ENCODE measurements around the gene IPO11. TPM values are rescaled to one million over a fixed set of nuclear protein-coding genes. Genes with fewer than 3 reads are reported as not detected.

IPO11 gene
- total and polyA plus RNA-seq, 2 of the 13 experiments (the other 11 are each of a cell fraction or from before 2014, with no cell fraction given): 13.9 to 24.4 TPM

GRCh38 chr5:62403411-62404250, 8.9 kb upstream of the IPO11 start, which contains the start of gene DIMT1 (continued):
- TF ChIP-seq PAXIP1 (CRISPR knock-in tag; conservative IDR thresholded peaks at IDR 0.05): peak; percentile 42; the same call in 1 of the 2 replicates
- peak; percentile 56; the same call in 1 of the 2 replicates for TF ChIP-seq HMG20A (CRISPR knock-in tag; IDR thresholded peaks at IDR 0.05; ENCODE audit: borderline replicate concordance)
- TF ChIP-seq ZNF746 (CRISPR knock-in tag; IDR thresholded peaks at IDR 0.05): peak; percentile 96
- TF ChIP-seq MBNL3 (CRISPR knock-in tag; conservative IDR thresholded peaks at IDR 0.05): no peak
- TF ChIP-seq SNAPC2 (CRISPR knock-in tag; IDR thresholded peaks at IDR 0.05): peak; percentile 41; the same call in 1 of the 2 replicates
- TF ChIP-seq NR2F1 (CRISPR knock-in tag; IDR thresholded peaks at IDR 0.05): peak; percentile 38 to 50; a peak in 2 of 4 replicates
- TF ChIP-seq ZNF274 (CRISPR knock-in tag; IDR thresholded peaks at IDR 0.05): peak; percentile 59; the same call in 1 of the 2 replicates
- TF ChIP-seq GPBP1L1 (CRISPR knock-in tag; IDR thresholded peaks at IDR 0.05): no peak
- TF ChIP-seq MYC (CRISPR knock-in tag; IDR thresholded peaks at IDR 0.05; ENCODE audit: borderline replicate concordance): peak; percentile 99
- TF ChIP-seq IRF9 (CRISPR knock-in tag; IDR thresholded peaks at IDR 0.05; ENCODE audit: borderline replicate concordance): peak; percentile 94; the same call in 1 of the 2 replicates
- 0 out of 2 replicates have a peak, but pooled peaks have one; percentile 9 for TF ChIP-seq ZNF513 (CRISPR knock-in tag; conservative IDR thresholded peaks at IDR 0.05)
- TF ChIP-seq BHLHE40 (IDR thresholded peaks at IDR 0.05; ENCODE audit: low read length): peak; percentile 2; the same call in 1 of the 2 replicates
- TF ChIP-seq KDM5B (CRISPR knock-in tag; IDR thresholded peaks at IDR 0.05; ENCODE audit: borderline replicate concordance): peak; percentile 97
- TF ChIP-seq ZNF468 (CRISPR knock-in tag; IDR thresholded peaks at IDR 0.05): no peak
- peak; percentile 11; the same call in 1 of the 2 replicates for TF ChIP-seq ATF1 (CRISPR knock-in tag; IDR thresholded peaks at IDR 0.05)
- TF ChIP-seq ZBTB34 (CRISPR knock-in tag; IDR thresholded peaks at IDR 0.05): no peak; the same call in 1 of the 2 replicates
- TF ChIP-seq EP300 (IDR thresholded peaks at IDR 0.05; ENCODE audit: low read depth in 2 of 2, low read length in 2 of 2): no peak
- TF ChIP-seq EP300 (CRISPR knock-in tag; IDR thresholded peaks at IDR 0.05; ENCODE audit: borderline replicate concordance): peak; percentile 50; the same call in 1 of the 2 replicates

Measured in HepG2 (cell line).